HG02759 (cell line): ENCODE data around the gene TLX1.

Experiments
- ATAC-seq: cut with Tn5 transposase; IDR thresholded peaks from one replicate; pipeline ENCODE4 v1.9.1; 2021; ENCODE audit warnings: mild to moderate bottlenecking, moderate library complexity; ENCODE audit not compliant: unreplicated experiment

The TLX1 gene

GRCh38 chr10:101130984-101131961 lies at the start of gene TLX1:
Gene TLX1, plus strand, starts transcription at chr10:101131300. Its CDS starts 242 bp downstream, at chr10:101131542.
- ATAC-seq, result no peak

- no peak for ATAC-seq
Measured at GRCh38 chr10:101085846-101086245, 45.3 kb upstream of the TLX1 start.

DNA sequence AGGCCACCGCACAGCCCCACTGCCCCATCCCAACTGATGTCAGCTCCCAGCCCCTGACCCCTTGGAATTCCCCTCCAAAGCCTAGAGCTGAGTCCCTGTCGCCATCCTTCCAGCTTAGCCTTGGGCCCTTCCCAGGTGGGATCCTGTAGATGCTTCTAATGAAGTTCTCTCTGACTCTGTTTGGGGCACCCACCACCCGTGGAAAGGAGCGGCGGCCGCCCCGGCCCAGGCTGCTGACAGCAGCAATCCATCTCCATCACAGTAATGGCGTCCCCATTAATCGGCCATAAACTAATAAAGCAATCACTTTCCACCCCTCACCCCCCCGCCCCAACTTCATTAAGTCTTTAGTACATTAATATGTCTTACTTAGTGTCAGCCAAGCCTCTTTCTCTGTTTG lies 43.7 kb upstream of the TLX1 start:
- ATAC-seq, result no peak

- ATAC-seq, result no peak
Measured at GRCh38 chr10:101087965-101088364, 43.1 kb upstream of the TLX1 start.

GRCh38 chr10:101089520-101090299 lies 41.4 kb upstream of the TLX1 start:
- ATAC-seq, result no peak

GRCh38 chr10:101090597-101090996 lies 40.5 kb upstream of the TLX1 start:
- ATAC-seq, result no peak

DNA sequence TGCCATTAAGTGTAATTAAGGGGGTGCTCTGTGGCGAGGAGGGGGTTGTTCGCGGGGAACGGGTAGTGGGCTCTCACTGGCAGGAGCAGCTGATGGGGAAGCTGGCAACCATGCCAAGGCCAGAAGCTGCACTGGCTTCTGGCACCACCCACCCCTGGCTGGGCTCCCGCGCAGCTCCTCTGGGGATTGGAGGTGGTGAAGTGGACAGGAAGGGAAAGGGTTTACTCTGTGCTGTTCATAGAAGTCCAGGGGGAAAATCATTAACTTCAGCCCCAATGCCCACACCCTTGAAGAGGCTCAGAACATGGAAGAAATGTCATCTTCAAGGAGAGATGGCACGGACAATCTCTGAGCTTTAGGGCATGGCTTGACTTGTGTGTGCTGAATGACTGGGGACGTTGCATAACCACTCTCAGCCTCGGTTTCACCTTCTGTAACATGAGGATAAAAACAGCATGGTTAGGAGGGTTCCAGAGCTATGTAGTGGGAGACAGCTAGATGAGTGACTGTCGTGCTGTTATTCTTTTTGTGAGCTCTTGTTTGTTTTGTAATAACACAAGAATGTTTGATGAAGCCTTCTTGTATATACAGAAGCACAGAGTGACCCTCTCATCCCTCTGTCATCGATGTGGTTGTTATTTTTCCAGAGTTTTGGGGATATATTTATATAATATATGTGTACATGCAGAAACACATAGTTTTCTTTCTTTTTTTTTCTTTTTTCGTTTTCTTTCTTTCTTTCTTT lies 39.4 kb upstream of the TLX1 start:
- no peak for ATAC-seq

DNA sequence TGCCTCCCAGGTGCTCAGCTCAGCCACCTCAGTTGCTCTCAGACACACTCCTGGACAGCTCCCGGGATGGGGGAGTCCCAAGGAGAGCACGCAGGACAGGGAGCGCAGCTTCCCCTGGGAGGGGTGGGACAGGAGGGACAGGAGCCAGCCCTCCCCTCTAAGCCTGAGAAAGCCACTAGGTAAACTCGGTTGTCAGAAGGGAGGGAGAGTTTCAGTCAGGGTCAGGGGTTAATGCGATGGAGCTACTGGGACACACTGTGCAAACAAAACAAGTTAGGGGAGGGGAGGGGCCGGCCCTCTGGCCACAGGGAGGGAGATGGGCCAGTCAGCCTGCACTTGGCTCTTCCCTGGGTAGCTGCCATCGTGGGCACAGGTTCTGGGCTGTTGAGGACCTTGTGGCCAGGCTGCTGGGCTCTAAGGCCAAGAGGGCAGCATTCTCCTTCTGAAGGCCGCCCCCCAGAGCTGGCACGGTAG lies 38.2 kb upstream of the TLX1 start:
- ATAC-seq, result no peak

DNA sequence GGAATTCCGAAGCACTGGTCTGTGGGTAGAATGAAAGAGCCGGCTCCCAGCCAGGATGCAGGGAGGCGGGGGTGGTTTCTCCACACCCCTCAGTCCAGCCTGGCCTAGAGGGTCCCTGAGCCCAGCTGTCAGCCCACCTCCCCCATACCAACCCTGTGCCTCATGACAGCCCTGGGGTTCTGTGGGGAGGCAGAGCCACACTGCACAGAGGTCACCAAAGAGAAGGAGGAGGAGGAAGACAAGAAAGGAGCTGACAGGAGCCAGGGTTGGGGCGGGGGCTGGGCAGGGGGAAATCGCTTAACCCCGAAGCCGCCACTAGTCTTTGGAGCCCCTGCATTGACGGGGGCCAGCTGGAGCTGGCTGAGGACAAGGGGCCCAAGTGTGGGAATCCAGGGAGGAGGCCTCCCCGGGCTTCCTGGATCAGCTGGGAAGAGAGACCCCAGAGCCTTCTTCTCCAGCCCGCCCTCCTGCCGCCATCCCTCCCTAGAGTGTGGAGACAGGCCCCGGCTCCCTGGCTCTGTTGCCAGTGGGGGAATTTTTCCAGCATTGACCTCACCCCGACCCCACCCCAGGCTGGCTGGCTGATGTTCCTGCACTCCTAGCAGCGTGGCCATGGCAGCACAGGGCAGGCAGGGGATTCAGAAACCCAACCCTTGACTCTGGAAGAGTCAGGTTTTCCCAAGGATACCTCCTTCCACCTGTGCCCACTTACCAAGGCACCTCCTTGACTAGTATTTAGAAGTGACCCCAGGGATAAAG lies 36.8 kb upstream of the TLX1 start:
- ATAC-seq, result no peak

GRCh38 chr10:101095004-101095403 lies 36.1 kb upstream of the TLX1 start:
- no peak for ATAC-seq

DNA sequence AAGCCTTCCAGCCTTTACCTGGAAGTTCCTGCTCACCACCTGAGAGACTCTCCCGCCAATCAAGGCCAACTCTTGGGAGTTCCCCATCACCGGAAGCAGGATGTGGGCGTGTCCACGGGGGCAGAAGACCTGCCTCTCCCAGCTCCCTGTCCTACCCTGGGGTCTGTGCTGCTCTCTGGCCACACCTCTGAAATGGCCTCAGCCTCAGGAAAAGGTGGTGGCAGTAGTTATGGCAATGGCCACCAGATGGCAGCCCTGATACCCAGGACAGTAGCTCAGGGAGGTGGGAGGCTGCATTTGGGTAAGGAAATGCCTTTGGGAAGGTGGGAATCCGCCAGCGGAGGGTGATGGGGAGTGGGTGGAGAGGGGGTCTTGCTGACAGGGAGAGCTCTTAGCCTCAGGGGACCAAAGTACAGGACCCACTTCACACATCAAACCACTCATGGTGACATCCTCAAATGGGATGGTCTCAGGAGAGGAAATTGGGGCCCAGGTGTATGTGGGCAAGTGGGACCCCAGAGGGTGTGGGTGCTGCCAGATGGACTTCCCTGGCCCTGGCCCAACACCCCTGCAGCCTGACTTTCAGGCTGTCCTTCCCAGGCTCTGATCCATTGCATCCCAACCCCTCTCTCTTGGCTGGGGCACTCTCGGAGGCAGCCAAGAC lies 35.4 kb upstream of the TLX1 start:
- ATAC-seq, result peak; percentile 80

DNA sequence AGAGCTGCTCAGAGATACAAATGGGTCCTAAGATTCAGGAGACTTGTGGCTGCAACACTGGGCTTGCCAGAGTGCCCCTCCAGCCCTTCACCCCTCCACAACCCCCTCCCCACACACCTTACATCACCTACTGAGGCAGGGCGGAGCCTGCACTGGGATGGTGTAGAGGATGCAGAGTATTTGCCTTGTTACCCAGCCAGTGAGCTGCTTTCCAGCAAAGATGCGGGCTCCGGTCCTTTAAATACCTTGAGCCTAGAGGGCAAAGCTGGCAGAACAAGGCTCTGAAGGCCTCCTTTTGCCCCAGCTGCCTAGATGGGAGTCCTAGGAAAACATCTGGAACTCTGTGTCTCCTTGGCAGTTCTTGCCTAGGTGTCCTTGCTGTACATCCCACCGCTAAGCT lies 34.7 kb upstream of the TLX1 start:
- ATAC-seq, result no peak

DNA sequence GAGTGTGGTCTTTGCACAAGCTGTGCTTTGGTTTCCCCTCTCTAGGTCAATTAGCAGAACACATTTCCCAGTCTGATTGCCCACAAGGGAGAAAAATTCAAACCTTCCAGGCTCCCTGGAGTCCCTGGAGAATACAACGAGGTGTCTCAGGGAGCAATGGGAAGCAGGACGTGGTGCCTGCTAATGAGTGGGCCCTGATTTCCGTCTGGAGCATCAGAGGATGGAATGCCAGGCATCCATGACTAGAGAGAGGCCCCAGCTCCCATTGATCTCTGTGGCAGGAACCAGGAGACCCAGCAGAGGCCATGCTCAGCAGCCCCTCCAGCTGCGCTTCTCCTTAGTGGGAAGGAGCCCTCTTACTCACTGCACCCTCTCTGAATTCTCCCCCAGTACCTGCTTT lies 33.2 kb upstream of the TLX1 start:
- no peak for ATAC-seq

- no peak for ATAC-seq
Measured at GRCh38 chr10:101099901-101100300, 31.2 kb upstream of the TLX1 start.

- ATAC-seq, result no peak
Measured at GRCh38 chr10:101101372-101101881, 29.7 kb upstream of the TLX1 start.

DNA sequence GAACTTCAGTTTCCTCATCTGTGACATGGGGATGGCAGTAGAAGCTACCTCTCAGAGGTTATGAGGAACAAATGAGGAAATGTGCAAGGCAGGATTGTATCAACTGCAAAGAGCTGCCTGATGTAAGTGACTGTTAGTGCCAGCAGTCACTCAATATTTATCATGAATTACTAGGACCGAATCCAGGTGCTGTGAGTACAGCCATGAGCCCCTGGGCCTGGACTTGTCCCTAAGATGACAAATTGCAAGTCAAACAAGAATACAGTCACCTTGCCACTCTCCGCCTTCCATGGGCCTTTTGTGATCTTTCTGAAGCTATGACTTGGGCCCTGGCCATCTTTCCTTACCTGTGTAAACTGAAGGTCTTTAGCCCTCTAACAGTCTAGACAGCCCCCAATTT lies 27.7 kb upstream of the TLX1 start:
- ATAC-seq, result no peak

GRCh38 chr10:101106351-101106750 lies 24.7 kb upstream of the TLX1 start:
- no peak for ATAC-seq

- ATAC-seq, result no peak
Measured at GRCh38 chr10:101107771-101108170, 23.3 kb upstream of the TLX1 start.

GRCh38 chr10:101110856-101111523 lies 20.1 kb upstream of the TLX1 start:
- no peak for ATAC-seq
